H9 (cell line): ENCODE data around the gene TMEM59L. TPM values are rescaled to one million over a fixed set of nuclear protein-coding genes. Genes with fewer than 3 reads are reported as not detected.

ENCODE experiments used
- DNase-seq: peaks from one replicate; pipeline ENCODE4 v3.0.0-alpha.2; 2017
- H2AFZ ChIP-seq: one replicate; pipeline ENCODE4 v1.6.1; 2013; ENCODE audit warnings: mild to moderate bottlenecking, low read length, control low read depth, moderate library complexity
- H2AK5ac ChIP-seq: 2 replicates; pipeline ENCODE4 v1.6.1; 2013; ENCODE audit warnings: low read length, control low read depth, mixed read lengths; ENCODE audit not compliant: insufficient read length
- H2BK120ac ChIP-seq: one replicate; pipeline ENCODE4 v1.6.1; 2013; ENCODE audit warnings: low read depth, mild to moderate bottlenecking, low read length, control low read depth, inconsistent platforms; ENCODE audit not compliant: poor library complexity, severe bottlenecking
- H2BK12ac ChIP-seq: 2 replicates; pipeline ENCODE4 v1.6.1; 2013; ENCODE audit warnings: low read length, control low read depth, mixed read lengths, low read depth; ENCODE audit not compliant: insufficient read length
- H2BK15ac ChIP-seq: 2 replicates; pipeline ENCODE4 v1.6.1; 2013; ENCODE audit warnings: low read depth, low read length, control low read depth
- H2BK20ac ChIP-seq: one replicate; pipeline ENCODE4 v1.6.1; 2013; ENCODE audit warnings: low read depth, mild to moderate bottlenecking, low read length, control low read depth, inconsistent platforms; ENCODE audit not compliant: poor library complexity, severe bottlenecking
- H2BK5ac ChIP-seq: 2 replicates; pipeline ENCODE4 v1.6.1; 2013; ENCODE audit warnings: low read length, control low read depth, mixed read lengths; ENCODE audit not compliant: insufficient read length
- H3K14ac ChIP-seq: 2 replicates; pipeline ENCODE4 v1.6.1; 2013; ENCODE audit warnings: low read length, control low read depth; ENCODE audit not compliant: insufficient read depth
- H3K18ac ChIP-seq: 2 replicates; pipeline ENCODE4 v1.6.1; 2013; ENCODE audit warnings: low read depth, mild to moderate bottlenecking, mixed read lengths, low read length, control low read depth; ENCODE audit not compliant: insufficient read length
- H3K23ac ChIP-seq: 2 replicates; pipeline ENCODE4 v1.6.1; 2013; ENCODE audit warnings: low read length, control low read depth, mixed read lengths, low read depth; ENCODE audit not compliant: insufficient read length
- H3K23me2 ChIP-seq: 2 replicates; pipeline ENCODE4 v1.6.1; 2013; ENCODE audit warnings: low read depth, mild to moderate bottlenecking, mixed read lengths, low read length, control low read depth; ENCODE audit not compliant: insufficient read length, poor library complexity, severe bottlenecking
- H3K27ac ChIP-seq: 2 replicates; pipeline ENCODE4 v1.5.1; 2013; ENCODE audit warnings: low read length, control low read depth, mixed read lengths, low read depth; ENCODE audit not compliant: insufficient read length
- H3K27me3 ChIP-seq: 2 replicates; pipeline ENCODE4 v1.6.1; 2013; ENCODE audit warnings: low read length, control low read depth, inconsistent platforms; ENCODE audit not compliant: insufficient read depth
- H3K4ac ChIP-seq: 2 replicates; pipeline ENCODE4 v1.6.1; 2013; ENCODE audit warnings: low read depth, mild to moderate bottlenecking, control low read depth, inconsistent platforms, low read length, moderate library complexity
- H3K4me1 ChIP-seq: 2 replicates; pipeline ENCODE4 v1.6.1; 2013; ENCODE audit warnings: low read length, control low read depth, inconsistent platforms; ENCODE audit not compliant: insufficient read depth
- H3K4me2 ChIP-seq: 2 replicates; pipeline ENCODE4 v1.6.1; 2013; ENCODE audit warnings: low read length, control low read depth, mixed read lengths; ENCODE audit not compliant: insufficient read length, insufficient read depth
- H3K56ac ChIP-seq: 2 replicates; pipeline ENCODE4 v1.6.1; 2013; ENCODE audit warnings: low read depth, mild to moderate bottlenecking, mixed read lengths, low read length, control low read depth; ENCODE audit not compliant: insufficient read length
- H3K79me1 ChIP-seq: 2 replicates; pipeline ENCODE4 v1.6.1; 2013; ENCODE audit warnings: low read depth, mild to moderate bottlenecking, moderate library complexity, low read length, control low read depth, inconsistent platforms; ENCODE audit not compliant: insufficient read depth, poor library complexity, severe bottlenecking
- H3K79me2 ChIP-seq: 2 replicates; pipeline ENCODE4 v1.6.1; 2013; ENCODE audit warnings: low read length, control low read depth, inconsistent platforms; ENCODE audit not compliant: insufficient read depth
- H3K9ac ChIP-seq: 2 replicates; pipeline ENCODE4 v1.6.1; 2013; ENCODE audit warnings: low read length, control low read depth, mixed read lengths; ENCODE audit not compliant: insufficient read length; ENCODE audit errors: extremely low read depth
- H3K9me3 ChIP-seq: one replicate; pipeline ENCODE4 v1.6.1; 2013; ENCODE audit warnings: low read depth, low read length, inconsistent platforms; ENCODE audit not compliant: control insufficient read depth
- H3T11ph ChIP-seq: one replicate; pipeline ENCODE4 v1.6.1; 2013; ENCODE audit warnings: mild to moderate bottlenecking, low read length, control low read depth, inconsistent platforms
- H4K20me1 ChIP-seq: one replicate; pipeline ENCODE4 v1.6.1; 2013; ENCODE audit not compliant: control insufficient read depth, insufficient read length, insufficient read depth
- H4K5ac ChIP-seq: 2 replicates; pipeline ENCODE4 v1.6.1; 2013; ENCODE audit warnings: low read depth, mild to moderate bottlenecking, mixed read lengths, low read length, control low read depth; ENCODE audit not compliant: insufficient read length
- H4K8ac ChIP-seq: replicated peaks from 2 replicates; pipeline ENCODE4 v1.6.1; 2013; ENCODE audit warnings: low read length, control low read depth, mixed read lengths, low read depth; ENCODE audit not compliant: insufficient read length
- H4K91ac ChIP-seq: 2 replicates; pipeline ENCODE4 v1.6.1; 2013; ENCODE audit warnings: low read depth, mild to moderate bottlenecking, moderate library complexity, mixed read lengths, low read length, control low read depth; ENCODE audit not compliant: insufficient read length
- H3K27ac Mint-ChIP-seq, 3 experiments: 2 replicates in 2 of 3; 3 replicates in 1 of 3; pipeline ENCODE4 v1.8.0; 2020 to 2021; ENCODE audit warnings: mixed read lengths in 3 of 3, mild to moderate bottlenecking in 1 of 3, moderate library complexity in 1 of 3
- H3K27me3 Mint-ChIP-seq: 2 replicates; pipeline ENCODE4 v1.8.0; 2021; ENCODE audit warnings: low read depth, mild to moderate bottlenecking, moderate library complexity, mixed read lengths
- H3K36me3 Mint-ChIP-seq, 3 experiments: 2 replicates in 2 of 3; 3 replicates in 1 of 3; pipeline ENCODE4 v1.8.0; 2020 to 2021; ENCODE audit warnings: low read depth in 3 of 3, mixed read lengths in 3 of 3; ENCODE audit not compliant: insufficient read depth in 1 of 3
- H3K4me1 Mint-ChIP-seq, 2 experiments: 2 replicates each; pipeline ENCODE4 v1.8.0; 2020; ENCODE audit warnings: mixed read lengths in 2 of 2
- H3K4me3 Mint-ChIP-seq, 2 experiments: 2 replicates in 1 of 2; 3 replicates in 1 of 2; pipeline ENCODE4 v1.8.0; 2020 to 2021; ENCODE audit warnings: mild to moderate bottlenecking in 2 of 2, mixed read lengths in 2 of 2, moderate library complexity in 1 of 2
- H3K9me3 Mint-ChIP-seq, 2 experiments: 2 replicates in 1 of 2; 3 replicates in 1 of 2; pipeline ENCODE4 v1.8.0; 2020; ENCODE audit warnings: mild to moderate bottlenecking in 2 of 2, mixed read lengths in 2 of 2, moderate library complexity in 1 of 2
- CTCF ChIP-seq: fragments of 200-600 bp; sonication (generic); conservative IDR thresholded peaks from 3 replicates; pipeline ENCODE4 v1.8.0; 2021; ENCODE audit warnings: antibody characterized with exemption, mild to moderate bottlenecking
- WGBS: extraction: QIAGEN DNeasy Blood & Tissue Kit; methylation state at CpG from one replicate; pipeline ENCODE4 v1.1.7; 2013; ENCODE audit warnings: missing lambda C conversion rate, low lambda C conversion rate, mixed read lengths; ENCODE audit not compliant: insufficient read length; ENCODE audit errors: extremely low coverage; 5-methylcytosine and 5-hydroxymethylcytosine counted together
- total RNA-seq: library from RNA; stranded (reverse); gene quantifications from 2 replicates; pipeline ENCODE4 v1.2.1, GENCODE V29; 2021

Gene TMEM59L
- total RNA-seq, 1 experiment from 2014 or later = 12.0 TPM

GRCh38 chr19:18650021-18650390 lies 37.3 kb downstream of the TMEM59L start:
- no CpG with 5 or more reads among the region's 17 CpGs for WGBS
- Histone ChIP-seq H3K4me1 (no peaks in the 10 kb centered on the region; the same call in 1 of the 2 replicates), H3K27ac (no peak overlapping the region), H2BK12ac (no peak overlapping the region), H3K14ac (no peak overlapping the region), H2BK5ac (no peak overlapping the region), H3T11ph (no peak overlapping the region), H4K8ac (no peak overlapping the region), H4K20me1 (no peaks in the 10 kb centered on the region), H3K23ac (no peak overlapping the region), H2AFZ (no peak overlapping the region), H3K79me2 (no peaks in the 10 kb centered on the region), H3K23me2 (no peaks in the 10 kb centered on the region), H3K18ac (no peak overlapping the region), H4K5ac (no peak overlapping the region), H3K4ac (no peak overlapping the region), H3K4me2 (no peak overlapping the region), H2BK20ac (no peak overlapping the region), H3K27me3 (no peaks in the 10 kb centered on the region), H3K9ac (no peak overlapping the region), H4K91ac (no peak overlapping the region), H3K79me1 (no peaks in the 10 kb centered on the region), H2BK120ac (no peak overlapping the region), H3K56ac (no peak overlapping the region), H2BK15ac (no peak overlapping the region), H2AK5ac (no peak overlapping the region), H3K9me3 (no peaks in the 10 kb centered on the region)
- H3K4me3 Mint-ChIP-seq = no peak overlapping the region
- H3K4me1 Mint-ChIP-seq = peaks cover 30 to 46% of the 10 kb centered on the region in 2 experiments
- TF ChIP-seq CTCF = no peak
- H3K27me3 Mint-ChIP-seq = peaks cover 2% of the 10 kb centered on the region
- no peak for DNase-seq
- H3K36me3 Mint-ChIP-seq = peaks cover 0 to 2% (median 2%) of the 10 kb centered on the region in 3 experiments; a peak in 1 of 7 replicates
- H3K9me3 Mint-ChIP-seq = no peaks in the 10 kb centered on the region
- H3K27ac Mint-ChIP-seq = peak overlapping the region in 1 of 3 experiments; percentile 68; a peak in 1 of 7 replicates
